Smooth muscle cell (in vitro differentiated cells): ENCODE results near the gene KCNG4. TPM values are rescaled to one million over a fixed set of nuclear protein-coding genes. Genes with fewer than 3 reads are reported as not detected.

Experiments used
- DNase-seq: peaks from one replicate; lab custom pipeline; 2025; ENCODE audit not compliant: unreplicated experiment; lab: John Stamatoyannopoulos, UW
- H2AFZ ChIP-seq: fragments of 200-600 bp; sonication (generic); 2 replicates; pipeline ENCODE4 v1.6.0; 2016; ENCODE audit warnings: antibody characterized with exemption, low read depth, mild to moderate bottlenecking
- H3F3A ChIP-seq: fragments of 200-600 bp; sonication (generic); 2 replicates; pipeline ENCODE4 v1.6.0; 2017; ENCODE audit warnings: antibody characterized with exemption, low read depth
- H3K27ac ChIP-seq: fragments of 200-600 bp; sonication (generic); 2 replicates; pipeline ENCODE4 v1.5.1; 2016; ENCODE audit warnings: low read depth, mild to moderate bottlenecking
- H3K27me3 ChIP-seq: fragments of 200-600 bp; sonication (generic); 2 replicates; pipeline ENCODE4 v1.6.1; 2016; ENCODE audit warnings: low read depth, mild to moderate bottlenecking
- H3K36me3 ChIP-seq: fragments of 200-600 bp; sonication (generic); 2 replicates; pipeline ENCODE4 v1.5.1; 2016; ENCODE audit warnings: low read depth
- H3K4me1 ChIP-seq: fragments of 200-600 bp; sonication (generic); 2 replicates; pipeline ENCODE4 v1.5.1; 2016; ENCODE audit warnings: low read depth
- H3K4me2 ChIP-seq: fragments of 200-600 bp; sonication (generic); 2 replicates; pipeline ENCODE4 v1.6.0; 2016; ENCODE audit warnings: mild to moderate bottlenecking
- H3K4me3 ChIP-seq: fragments of 200-600 bp; sonication (generic); 2 replicates; pipeline ENCODE4 v1.5.1; 2016; ENCODE audit warnings: mild to moderate bottlenecking
- H3K79me2 ChIP-seq: fragments of 200-600 bp; sonication (generic); 2 replicates; pipeline ENCODE4 v1.6.0; 2016; ENCODE audit warnings: low read depth, mild to moderate bottlenecking
- H3K9ac ChIP-seq: fragments of 200-600 bp; sonication (generic); 2 replicates; pipeline ENCODE4 v1.6.0; 2016; ENCODE audit warnings: low read depth
- H3K9me3 ChIP-seq: fragments of 200-600 bp; sonication (generic); replicated peaks from 2 replicates; pipeline ENCODE4 v1.5.1; 2016; ENCODE audit warnings: low read depth
- H4K20me1 ChIP-seq: fragments of 200-600 bp; sonication (generic); 2 replicates; pipeline ENCODE4 v1.6.0; 2016; ENCODE audit warnings: low read depth
- CTCF ChIP-seq: fragments of 200-600 bp; sonication (generic); IDR thresholded peaks from 2 replicates; pipeline ENCODE4 v1.5.1; 2017; ENCODE audit warnings: borderline replicate concordance, mild to moderate bottlenecking, antibody characterized with exemption; ENCODE audit not compliant: insufficient read depth, poor library complexity, severe bottlenecking
- WGBS: methylation state at CpG from one replicate; pipeline ENCODE4 v1.1.7; 2016; ENCODE audit warnings: low lambda C conversion rate; 5-methylcytosine and 5-hydroxymethylcytosine counted together
- polyA plus RNA-seq: library from polyadenylated mRNA; unstranded; fragments of >200 nt; fragmentation: Nextera tagmentation; extraction: Ambion mirVana; gene quantifications from 2 replicates; pipeline ENCODE4 v1.2.1, GENCODE V29; 2016
- total RNA-seq: library from RNA; depleted of rRNA; stranded (reverse); fragments of >200 nt; gene quantifications from 2 replicates; pipeline ENCODE4 v1.2.3, GENCODE V29; 2014

The KCNG4 gene
- total and polyA plus RNA-seq, 2 experiments from 2014 or later: not detected

GRCh38 chr16:84176192-84177053 lies 63.4 kb downstream of the KCNG4 start:
- peak overlapping the region; percentile 69 for H3K4me2 ChIP-seq
- no peaks in the 10 kb centered on the region for H3K36me3 ChIP-seq
- H4K20me1 ChIP-seq: peaks cover 5% of the 10 kb centered on the region
- H3K9ac ChIP-seq: no peak overlapping the region
- no peak for DNase-seq
- no peak overlapping the region for H2AFZ ChIP-seq
- H3K27ac ChIP-seq: peak overlapping the region; percentile 95
- no peak for TF ChIP-seq CTCF
- no peak overlapping the region for H3K4me3 ChIP-seq
- H3K27me3 ChIP-seq: no peaks in the 10 kb centered on the region
- peaks cover 9% of the 10 kb centered on the region for H3F3A ChIP-seq
- peaks cover 3% of the 10 kb centered on the region for H3K4me1 ChIP-seq
- no peaks in the 10 kb centered on the region for H3K79me2 ChIP-seq
- WGBS: 87% methylated on average over 18 of the region's 18 CpGs
- H3K9me3 ChIP-seq: no peaks in the 10 kb centered on the region

- DNase-seq: no peak
These were observed 64.3 kb downstream of the KCNG4 start for GRCh38 chr16:84175350-84176081.

GRCh38 chr16:84174396-84174795 lies 65.4 kb downstream of the KCNG4 start:
- no peak for DNase-seq
- no peak overlapping the region for H3K9ac ChIP-seq
- no peak for TF ChIP-seq CTCF
- no peaks in the 10 kb centered on the region for H3K9me3 ChIP-seq
- no peak overlapping the region for H3K27ac ChIP-seq
- H2AFZ ChIP-seq: no peak overlapping the region
- peaks cover 3% of the 10 kb centered on the region for H3K4me1 ChIP-seq
- WGBS: 90% methylated on average over 11 of the region's 11 CpGs
- H4K20me1 ChIP-seq: peaks cover 5% of the 10 kb centered on the region
- no peaks in the 10 kb centered on the region for H3K27me3 ChIP-seq
- H3K79me2 ChIP-seq: no peaks in the 10 kb centered on the region
- H3K36me3 ChIP-seq: no peaks in the 10 kb centered on the region
- no peak overlapping the region for H3K4me2 ChIP-seq
- peaks cover 9% of the 10 kb centered on the region for H3F3A ChIP-seq
- H3K4me3 ChIP-seq: no peak overlapping the region

More at GRCh38 chr16:84175350-84176081, 64.3 kb downstream of the KCNG4 start:
- Histone ChIP-seq H3K27me3 (no peaks in the 10 kb centered on the region), H3K4me2 (no peak overlapping the region), H3K4me3 (no peak overlapping the region), H3K79me2 (no peaks in the 10 kb centered on the region), H3F3A (peaks cover 9% of the 10 kb centered on the region), H3K36me3 (no peaks in the 10 kb centered on the region), H4K20me1 (peaks cover 5% of the 10 kb centered on the region), H3K27ac (no peak overlapping the region), H3K9me3 (no peaks in the 10 kb centered on the region), H2AFZ (no peak overlapping the region), H3K9ac (no peak overlapping the region), H3K4me1 (peaks cover 3% of the 10 kb centered on the region)
- WGBS: 50% methylated on average over 10 of the region's 10 CpGs
- peak; percentile 72 for TF ChIP-seq CTCF
